ENCODE measurements around the gene HOXA10.
A peak's percentile ranks its signal among the peaks of the same experiment; 100 is the strongest.

HOXA10 gene

GRCh38 chr7:27202018-27202861 lies 28.1 kb upstream of the HOXA10 start:
- ATAC-seq, result no peak
- no peak for TF ChIP-seq BACH2 (CRISPR knock-in tag; IDR thresholded peaks at IDR 0.05; ENCODE audit: borderline replicate concordance)
- TF ChIP-seq, protein P1, sequence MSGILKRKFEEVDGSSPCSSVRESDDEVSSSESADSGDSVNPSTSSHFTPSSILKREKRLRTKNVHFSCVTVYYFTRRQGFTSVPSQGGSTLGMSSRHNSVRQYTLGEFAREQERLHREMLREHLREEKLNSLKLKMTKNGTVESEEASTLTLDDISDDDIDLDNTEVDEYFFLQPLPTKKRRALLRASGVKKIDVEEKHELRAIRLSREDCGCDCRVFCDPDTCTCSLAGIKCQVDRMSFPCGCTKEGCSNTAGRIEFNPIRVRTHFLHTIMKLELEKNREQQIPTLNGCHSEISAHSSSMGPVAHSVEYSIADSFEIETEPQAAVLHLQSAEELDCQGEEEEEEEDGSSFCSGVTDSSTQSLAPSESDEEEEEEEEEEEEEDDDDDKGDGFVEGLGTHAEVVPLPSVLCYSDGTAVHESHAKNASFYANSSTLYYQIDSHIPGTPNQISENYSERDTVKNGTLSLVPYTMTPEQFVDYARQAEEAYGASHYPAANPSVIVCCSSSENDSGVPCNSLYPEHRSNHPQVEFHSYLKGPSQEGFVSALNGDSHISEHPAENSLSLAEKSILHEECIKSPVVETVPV (CRISPR knock-in tag; IDR thresholded peaks at IDR 0.05), result no peak
- no peak for TF ChIP-seq CSDC2 (CRISPR knock-in tag; IDR thresholded peaks at IDR 0.05)
- no peak for TF ChIP-seq ZFP30 (CRISPR knock-in tag; IDR thresholded peaks at IDR 0.05)
- no peak for TF ChIP-seq ZNF565 (CRISPR knock-in tag; conservative IDR thresholded peaks at IDR 0.05; ENCODE audit: low read depth)
- TF ChIP-seq, protein P2, sequence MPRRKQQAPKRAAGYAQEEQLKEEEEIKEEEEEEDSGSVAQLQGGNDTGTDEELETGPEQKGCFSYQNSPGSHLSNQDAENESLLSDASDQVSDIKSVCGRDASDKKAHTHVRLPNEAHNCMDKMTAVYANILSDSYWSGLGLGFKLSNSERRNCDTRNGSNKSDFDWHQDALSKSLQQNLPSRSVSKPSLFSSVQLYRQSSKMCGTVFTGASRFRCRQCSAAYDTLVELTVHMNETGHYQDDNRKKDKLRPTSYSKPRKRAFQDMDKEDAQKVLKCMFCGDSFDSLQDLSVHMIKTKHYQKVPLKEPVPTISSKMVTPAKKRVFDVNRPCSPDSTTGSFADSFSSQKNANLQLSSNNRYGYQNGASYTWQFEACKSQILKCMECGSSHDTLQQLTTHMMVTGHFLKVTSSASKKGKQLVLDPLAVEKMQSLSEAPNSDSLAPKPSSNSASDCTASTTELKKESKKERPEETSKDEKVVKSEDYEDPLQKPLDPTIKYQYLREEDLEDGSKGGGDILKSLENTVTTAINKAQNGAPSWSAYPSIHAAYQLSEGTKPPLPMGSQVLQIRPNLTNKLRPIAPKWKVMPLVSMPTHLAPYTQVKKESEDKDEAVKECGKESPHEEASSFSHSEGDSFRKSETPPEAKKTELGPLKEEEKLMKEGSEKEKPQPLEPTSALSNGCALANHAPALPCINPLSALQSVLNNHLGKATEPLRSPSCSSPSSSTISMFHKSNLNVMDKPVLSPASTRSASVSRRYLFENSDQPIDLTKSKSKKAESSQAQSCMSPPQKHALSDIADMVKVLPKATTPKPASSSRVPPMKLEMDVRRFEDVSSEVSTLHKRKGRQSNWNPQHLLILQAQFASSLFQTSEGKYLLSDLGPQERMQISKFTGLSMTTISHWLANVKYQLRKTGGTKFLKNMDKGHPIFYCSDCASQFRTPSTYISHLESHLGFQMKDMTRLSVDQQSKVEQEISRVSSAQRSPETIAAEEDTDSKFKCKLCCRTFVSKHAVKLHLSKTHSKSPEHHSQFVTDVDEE (CRISPR knock-in tag; IDR thresholded peaks at IDR 0.05), result no peak
- TF ChIP-seq SNAI2 (CRISPR knock-in tag; IDR thresholded peaks at IDR 0.05), result no peak
- TF ChIP-seq ZNF8 (CRISPR knock-in tag; IDR thresholded peaks at IDR 0.05), result no peak
- no peak for TF ChIP-seq GLIS3 (CRISPR knock-in tag; IDR thresholded peaks at IDR 0.05)
- TF ChIP-seq PPARA (CRISPR knock-in tag; IDR thresholded peaks at IDR 0.05; ENCODE audit: borderline replicate concordance), result no peak
- TF ChIP-seq PATZ1 (CRISPR knock-in tag; IDR thresholded peaks at IDR 0.05; ENCODE audit: borderline replicate concordance), result no peak
- TF ChIP-seq ZC3H10 (CRISPR knock-in tag; IDR thresholded peaks at IDR 0.05), result no peak
- no peak for TF ChIP-seq ZFP3 (CRISPR knock-in tag; IDR thresholded peaks at IDR 0.05)
- TF ChIP-seq ARNTL (CRISPR knock-in tag; IDR thresholded peaks at IDR 0.05; ENCODE audit: borderline replicate concordance, low read depth), result no peak
- TF ChIP-seq, protein P3, sequence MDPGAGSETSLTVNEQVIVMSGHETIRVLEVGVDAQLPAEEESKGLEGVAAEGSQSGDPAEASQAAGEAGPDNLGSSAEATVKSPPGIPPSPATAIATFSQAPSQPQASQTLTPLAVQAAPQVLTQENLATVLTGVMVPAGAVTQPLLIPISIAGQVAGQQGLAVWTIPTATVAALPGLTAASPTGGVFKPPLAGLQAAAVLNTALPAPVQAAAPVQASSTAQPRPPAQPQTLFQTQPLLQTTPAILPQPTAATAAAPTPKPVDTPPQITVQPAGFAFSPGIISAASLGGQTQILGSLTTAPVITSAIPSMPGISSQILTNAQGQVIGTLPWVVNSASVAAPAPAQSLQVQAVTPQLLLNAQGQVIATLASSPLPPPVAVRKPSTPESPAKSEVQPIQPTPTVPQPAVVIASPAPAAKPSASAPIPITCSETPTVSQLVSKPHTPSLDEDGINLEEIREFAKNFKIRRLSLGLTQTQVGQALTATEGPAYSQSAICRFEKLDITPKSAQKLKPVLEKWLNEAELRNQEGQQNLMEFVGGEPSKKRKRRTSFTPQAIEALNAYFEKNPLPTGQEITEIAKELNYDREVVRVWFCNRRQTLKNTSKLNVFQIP (CRISPR knock-in tag; IDR thresholded peaks at IDR 0.05; ENCODE audit: borderline replicate concordance, low read depth), result no peak
- TF ChIP-seq ISL1 (CRISPR knock-in tag; IDR thresholded peaks at IDR 0.05), result no peak
- TF ChIP-seq TOX (CRISPR knock-in tag; IDR thresholded peaks at IDR 0.05; ENCODE audit: borderline replicate concordance), result no peak
- TF ChIP-seq OSR1 (CRISPR knock-in tag; IDR thresholded peaks at IDR 0.05), result no peak

GRCh38 chr7:27201580-27202017 lies 27.5 kb upstream of the HOXA10 start:
- peak; percentile 6 for ATAC-seq

More at GRCh38 chr7:27201580-27202017, 27.5 kb upstream of the HOXA10 start:
- TF ChIP-seq, protein P2 (CRISPR knock-in tag; IDR thresholded peaks at IDR 0.05), result no peak
- TF ChIP-seq ZFP30 (CRISPR knock-in tag; IDR thresholded peaks at IDR 0.05) (no peak), CSDC2 (CRISPR knock-in tag; IDR thresholded peaks at IDR 0.05) (no peak), GLIS3 (CRISPR knock-in tag; IDR thresholded peaks at IDR 0.05) (no peak), ISL1 (CRISPR knock-in tag; IDR thresholded peaks at IDR 0.05) (no peak), ZNF70 (CRISPR knock-in tag; IDR thresholded peaks at IDR 0.05) (no peak), SNAI2 (CRISPR knock-in tag; IDR thresholded peaks at IDR 0.05) (no peak)
- TF ChIP-seq, protein P1 (CRISPR knock-in tag; IDR thresholded peaks at IDR 0.05), result no peak
